K562 (cell line): ENCODE results near the gene FRAT1. TPM values are rescaled to one million over a fixed set of nuclear protein-coding genes. Genes with fewer than 3 reads are reported as not detected.

Source experiments
- ATAC-seq: fragments of 200-7000 bp; cut with Tn5 transposase; 3 replicates; pipeline ENCODE4 v1.9.1; 2020; ENCODE audit warnings: moderate library complexity
- BruUV-seq: library from RNA; stranded (reverse); fragments of 400-500 nt; replicated peaks from 2 replicates; lab custom pipeline; 2021; lab: Mats Ljungman, UMichigan
- CTCF ChIA-PET: fragments of 300-600 bp; formaldehyde crosslinking; extraction: SDS; loops from one replicate; lab custom pipeline; 2021; ENCODE audit warnings: low intra/inter-chr PET ratio; lab: Yijun Ruan, JAX
- POLR2A ChIA-PET: fragments of 300-600, 350-650 bp; sonication (Branson Sonifier 250); formaldehyde crosslinking; extraction: SDS; loops from one replicate; lab custom pipeline; 2021; ENCODE audit warnings: antibody characterized with exemption, inconsistent platforms; lab: Yijun Ruan, JAX
- DNase-seq, 4 experiments: peaks; one replicate each; pipeline versions ENCODE4 v3.0.0 to v3.0.0-alpha.2; 2011 to 2018; ENCODE audit warnings: low spot score in 3 of 4, mixed read lengths in 3 of 4; ENCODE audit errors: extremely low read depth in 1 of 4
- FAIRE-seq: peaks from 2 replicates; lab custom pipeline; 2011; peaks lifted over from hg19 to GRCh38; lab: Jason Lieb, UNC
- H2AFZ ChIP-seq: 2 replicates; pipeline ENCODE4 v1.6.0; 2011; ENCODE audit warnings: low read depth, low read length, control low read depth, inconsistent platforms
- H3K27ac ChIP-seq: fragments of 200-600 bp; 3 replicates; pipeline ENCODE4 v1.8.0; 2011; ENCODE audit warnings: low read depth, mild to moderate bottlenecking, control low read depth, inconsistent platforms, low read length, moderate library complexity, mixed read lengths; ENCODE audit errors: extremely low read depth
- H3K27me3 ChIP-seq, 2 experiments: fragments of 300-600 bp in 1 of 2; 2 replicates in 1 of 2; 3 replicates in 1 of 2; pipeline versions ENCODE4 v1.6.0 to v1.8.0; 2011; ENCODE audit warnings: inconsistent platforms in 2 of 2, low read length in 2 of 2, mild to moderate bottlenecking in 1 of 2, mixed read lengths in 1 of 2, moderate library complexity in 1 of 2; ENCODE audit not compliant: control insufficient read depth in 2 of 2, insufficient read depth in 2 of 2
- H3K36me3 ChIP-seq: fragments of 300-600 bp; 3 replicates; pipeline ENCODE4 v1.8.0; 2011; ENCODE audit warnings: mild to moderate bottlenecking, low read length, inconsistent platforms; ENCODE audit not compliant: control insufficient read depth, insufficient read depth
- H3K4me1 ChIP-seq, 2 experiments: fragments of 200-600 bp in 1 of 2; replicated peaks in 1 of 2; 2 replicates in 1 of 2; 3 replicates in 1 of 2; pipeline versions ENCODE4 v1.5.1 to v1.8.0; 2011; ENCODE audit warnings: inconsistent platforms in 2 of 2, low read length in 2 of 2, mild to moderate bottlenecking in 1 of 2, mixed read lengths in 1 of 2, moderate library complexity in 1 of 2; ENCODE audit not compliant: control insufficient read depth in 2 of 2, insufficient read depth in 2 of 2
- H3K4me2 ChIP-seq: 2 replicates; pipeline ENCODE4 v1.6.1; 2011; ENCODE audit warnings: low read length, control low read depth, inconsistent platforms, mixed read lengths; ENCODE audit not compliant: insufficient read depth
- H3K4me3 ChIP-seq: fragments of 200-600 bp; sonication (generic), shearing (Covaris generic); 2 replicates; pipeline ENCODE4 v1.5.1; 2016; ENCODE audit warnings: control low read depth, inconsistent platforms
- H3K79me2 ChIP-seq: fragments of 200-600 bp; 3 replicates; pipeline ENCODE4 v1.8.0; 2011; ENCODE audit warnings: low read length, inconsistent platforms; ENCODE audit not compliant: control insufficient read depth, insufficient read depth
- H3K9ac ChIP-seq, 2 experiments: 2 replicates each; pipeline versions ENCODE4 v1.6.0 to v1.6.1; 2011; ENCODE audit warnings: low read depth in 2 of 2, low read length in 2 of 2, control low read depth in 1 of 2, inconsistent platforms in 1 of 2, mild to moderate bottlenecking in 1 of 2, mixed read lengths in 1 of 2; ENCODE audit not compliant: insufficient read depth in 1 of 2
- H3K9me1 ChIP-seq: one replicate; pipeline ENCODE4 v1.6.0; 2011; ENCODE audit warnings: inconsistent platforms, mild to moderate bottlenecking, low read length, moderate library complexity; ENCODE audit not compliant: control insufficient read depth, insufficient read depth
- H3K9me3 ChIP-seq: replicated peaks from 2 replicates; pipeline ENCODE4 v1.5.1; 2011; ENCODE audit warnings: low read depth, low read length, inconsistent platforms; ENCODE audit not compliant: control insufficient read depth, insufficient read depth
- H4K20me1 ChIP-seq: replicated peaks from 2 replicates; pipeline ENCODE4 v1.6.1; 2011; ENCODE audit warnings: low read length, inconsistent platforms, mixed read lengths; ENCODE audit not compliant: control insufficient read depth, insufficient read depth
- ASH1L ChIP-seq: fragments of 450-650 bp; IDR thresholded peaks from 2 replicates; pipeline ENCODE4 v1.6.1; 2018; ENCODE audit warnings: borderline replicate concordance, mild to moderate bottlenecking, low read depth; ENCODE audit not compliant: partially characterized antibody
- CBX8 ChIP-seq: fragments of 200-600 bp; sonication (generic); IDR thresholded peaks from 2 replicates; pipeline ENCODE4 v1.6.1; 2012; ENCODE audit warnings: borderline replicate concordance, mixed run types, low read depth, mild to moderate bottlenecking, moderate library complexity, mixed read lengths, low read length, control low read depth, inconsistent platforms; ENCODE audit not compliant: poor library complexity, severe bottlenecking; ENCODE audit errors: extremely low read depth
- CC2D1A ChIP-seq: fragments of 450-650 bp; IDR thresholded peaks from 2 replicates; pipeline ENCODE4 v1.6.1; 2017; ENCODE audit warnings: mild to moderate bottlenecking
- EGR1 ChIP-seq: fragments of 450-650 bp; conservative IDR thresholded peaks from 2 replicates; pipeline ENCODE4 v1.6.1; 2017; ENCODE audit warnings: mild to moderate bottlenecking
- FOS ChIP-seq: IDR thresholded peaks from 3 replicates; pipeline ENCODE4 v1.6.1; 2011; ENCODE audit not compliant: insufficient read length; ENCODE audit errors: extremely low read depth
- NFIC ChIP-seq: fragments of 450-650 bp; IDR thresholded peaks from 2 replicates; pipeline ENCODE4 v1.6.1; 2017; ENCODE audit warnings: mild to moderate bottlenecking, inconsistent platforms
- SOX6 ChIP-seq: fragments of 450-650 bp; IDR thresholded peaks from 2 replicates; pipeline ENCODE4 v1.6.1; 2014; ENCODE audit warnings: mild to moderate bottlenecking
- THAP12 ChIP-seq: fragments of 250-450 bp; sonication (Bioruptor Pico); IDR thresholded peaks from 2 replicates; pipeline ENCODE4 v1.9.0; 2021; ENCODE audit warnings: mild to moderate bottlenecking, inconsistent platforms
- THRB ChIP-seq: fragments of 450-650 bp; formaldehyde crosslinking; conservative IDR thresholded peaks from 2 replicates; pipeline ENCODE4 v1.4.0; 2022; ENCODE audit warnings: mild to moderate bottlenecking, missing genetic modification characterization
- WGBS: fragments of 100-300 bp; shearing (Covaris generic); methylation state at CpG from one replicate; pipeline ENCODE4 v1.1.6; 2016; ENCODE audit warnings: low coverage, mixed read lengths; ENCODE audit not compliant: insufficient coverage; ENCODE audit errors: missing lambda C conversion rate; 5-methylcytosine and 5-hydroxymethylcytosine counted together
- in situ Hi-C: fragments of 300-500 bp; cut with MboI; formaldehyde crosslinking; loops from 4 replicates; pipeline ENCODE4 v1.15.0; 2018; ENCODE audit warnings: inconsistent platforms, mixed read lengths
- intact Hi-C: fragments of 100-400 bp; cut with micrococcal nuclease; formaldehyde crosslinking; loops from 2 replicates; pipeline ENCODE4 v1.14.2; 2022
- polyA plus RNA-seq, 8 experiments: library from polyadenylated mRNA; depleted of rRNA in 4 of 8; stranded (reverse) in 5 of 8; unstranded in 3 of 8; fragments of >200 nt; fragmentation: Nextera tagmentation in 2 of 8; fragmentation: Illumina TruSeq in 1 of 8; extraction: Ambion mirVana in 2 of 8; extraction: Trizol in 1 of 8; gene quantifications; 2 replicates each; pipeline versions ENCODE4 v1.2.1 to v1.2.3, GENCODE V29; 2011 to 2014; ENCODE audit warnings: inconsistent platforms in 1 of 8, missing spikeins in 1 of 8
- total RNA-seq, 7 experiments: library from RNA; depleted of rRNA in 6 of 7; stranded (reverse); fragments of >200 nt in 6 of 7; fragmentation: Illumina TruSeq in 2 of 7; extraction: Trizol in 2 of 7; gene quantifications; 2 replicates each; pipeline versions ENCODE4 v1.2.1 to v1.2.3, GENCODE V29; 2011 to 2021; ENCODE audit warnings: low replicate concordance in 1 of 7
- TF ChIP-seq, protein P1 (sequence below), 2 experiments: fragments of 150-350 bp in 1 of 2; IDR thresholded peaks; 2 replicates each; pipeline ENCODE4 v1.6.1; 2012 to 2016; ENCODE audit warnings: low read depth in 2 of 2, low read length in 2 of 2, mild to moderate bottlenecking in 1 of 2, moderate library complexity in 1 of 2
- TF ChIP-seq, protein P2 (sequence below): fragments of 450-650 bp; IDR thresholded peaks from one replicate; pipeline ENCODE4 v1.6.1; 2018; ENCODE audit warnings: mild to moderate bottlenecking, moderate library complexity; ENCODE audit not compliant: partially characterized antibody

Gene FRAT1
- total and polyA plus RNA-seq, 9 of the 15 experiments (the other 6 are each of a cell fraction or from before 2014, with no cell fraction given) = 0.11 to 4.6 (median 1.4) TPM

GRCh38 chr10:97292097-97292861 is 26.8 kb upstream of the FRAT1 start, which contains the start of gene ARHGAP19:
TSS of gene ARHGAP19 (minus strand) at chr10:97292637. CDS start at chr10:97292627, 10 bp downstream.
- CTCF ChIA-PET = no interaction called here
- peaks cover 3% of the 10 kb centered on the region; the same call in 1 of the 3 replicates for H3K36me3 ChIP-seq
- H2AFZ ChIP-seq = peak within 1 kb of the TSS; percentile 88
- peak within 1 kb of the TSS; percentile 78 for H3K4me3 ChIP-seq
- H3K27me3 ChIP-seq = no peaks in the 10 kb centered on the region
- peak; percentile 93 for FAIRE-seq
- under 1% methylated on average over 17 of the region's 55 CpGs for WGBS
- H4K20me1 ChIP-seq = no peaks in the 10 kb centered on the region
- peak; percentile 95 for ATAC-seq
- intact Hi-C loops (loop anchor here (5.0 kb wide), 1 partner anchor 40 kb away; the partner anchor contains the start of gene FRAT2), in situ Hi-C loops (no loop called here)
- H3K9ac ChIP-seq = peak within 1 kb of the TSS; percentile 86 to 98
- no peaks in the 10 kb centered on the region for H3K9me3 ChIP-seq
- H3K4me1 ChIP-seq = peaks cover 8 to 18% of the 10 kb centered on the region in 2 experiments; a peak in 4 of 5 replicates
- peak within 1 kb of the TSS; percentile 89 for H3K27ac ChIP-seq
- peaks cover 39% of the 10 kb centered on the region for H3K79me2 ChIP-seq
- H3K4me2 ChIP-seq = peak within 1 kb of the TSS; percentile 93
- peak; percentile 93 to 96 (median 94) for DNase-seq
- BruUV-seq = TSS peak; percentile 84
- H3K9me1 ChIP-seq = no peaks in the 10 kb centered on the region
- POLR2A ChIA-PET = interaction anchor here (0.8 to 2.7 kb wide), 4 partner anchors 13 to 41 kb away, joined by 3 to 19 read pairs (median 4); no protein-coding TSS in a partner anchor
- TF ChIP-seq FOS (peak; percentile 95), SOX6 (0 out of 2 replicates have a peak, but pooled peaks have one; percentile 29), NFIC (peak; percentile 95), THRB (CRISPR knock-in tag) (no peak), CBX8 (no peak), EGR1 (peak; percentile 77), CC2D1A (peak; percentile 65), THAP12 (CRISPR knock-in tag) (peak; percentile 64; the same call in 1 of the 2 replicates), ASH1L (peak; percentile 90)
- TF ChIP-seq, protein P1, sequence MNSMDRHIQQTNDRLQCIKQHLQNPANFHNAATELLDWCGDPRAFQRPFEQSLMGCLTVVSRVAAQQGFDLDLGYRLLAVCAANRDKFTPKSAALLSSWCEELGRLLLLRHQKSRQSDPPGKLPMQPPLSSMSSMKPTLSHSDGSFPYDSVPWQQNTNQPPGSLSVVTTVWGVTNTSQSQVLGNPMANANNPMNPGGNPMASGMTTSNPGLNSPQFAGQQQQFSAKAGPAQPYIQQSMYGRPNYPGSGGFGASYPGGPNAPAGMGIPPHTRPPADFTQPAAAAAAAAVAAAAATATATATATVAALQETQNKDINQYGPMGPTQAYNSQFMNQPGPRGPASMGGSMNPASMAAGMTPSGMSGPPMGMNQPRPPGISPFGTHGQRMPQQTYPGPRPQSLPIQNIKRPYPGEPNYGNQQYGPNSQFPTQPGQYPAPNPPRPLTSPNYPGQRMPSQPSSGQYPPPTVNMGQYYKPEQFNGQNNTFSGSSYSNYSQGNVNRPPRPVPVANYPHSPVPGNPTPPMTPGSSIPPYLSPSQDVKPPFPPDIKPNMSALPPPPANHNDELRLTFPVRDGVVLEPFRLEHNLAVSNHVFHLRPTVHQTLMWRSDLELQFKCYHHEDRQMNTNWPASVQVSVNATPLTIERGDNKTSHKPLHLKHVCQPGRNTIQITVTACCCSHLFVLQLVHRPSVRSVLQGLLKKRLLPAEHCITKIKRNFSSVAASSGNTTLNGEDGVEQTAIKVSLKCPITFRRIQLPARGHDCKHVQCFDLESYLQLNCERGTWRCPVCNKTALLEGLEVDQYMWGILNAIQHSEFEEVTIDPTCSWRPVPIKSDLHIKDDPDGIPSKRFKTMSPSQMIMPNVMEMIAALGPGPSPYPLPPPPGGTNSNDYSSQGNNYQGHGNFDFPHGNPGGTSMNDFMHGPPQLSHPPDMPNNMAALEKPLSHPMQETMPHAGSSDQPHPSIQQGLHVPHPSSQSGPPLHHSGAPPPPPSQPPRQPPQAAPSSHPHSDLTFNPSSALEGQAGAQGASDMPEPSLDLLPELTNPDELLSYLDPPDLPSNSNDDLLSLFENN (IDR thresholded peaks at IDR 0.05; ENCODE audit: low read depth in 2 of 2, low read length in 2 of 2) = no peak
- TF ChIP-seq, protein P2, sequence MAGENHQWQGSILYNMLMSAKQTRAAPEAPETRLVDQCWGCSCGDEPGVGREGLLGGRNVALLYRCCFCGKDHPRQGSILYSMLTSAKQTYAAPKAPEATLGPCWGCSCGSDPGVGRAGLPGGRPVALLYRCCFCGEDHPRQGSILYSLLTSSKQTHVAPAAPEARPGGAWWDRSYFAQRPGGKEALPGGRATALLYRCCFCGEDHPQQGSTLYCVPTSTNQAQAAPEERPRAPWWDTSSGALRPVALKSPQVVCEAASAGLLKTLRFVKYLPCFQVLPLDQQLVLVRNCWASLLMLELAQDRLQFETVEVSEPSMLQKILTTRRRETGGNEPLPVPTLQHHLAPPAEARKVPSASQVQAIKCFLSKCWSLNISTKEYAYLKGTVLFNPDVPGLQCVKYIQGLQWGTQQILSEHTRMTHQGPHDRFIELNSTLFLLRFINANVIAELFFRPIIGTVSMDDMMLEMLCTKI = no peak
